ENCODE results near the gene REC8.
A peak's percentile ranks its signal among the peaks of the same experiment; 100 is the strongest.

REC8 gene

DNA sequence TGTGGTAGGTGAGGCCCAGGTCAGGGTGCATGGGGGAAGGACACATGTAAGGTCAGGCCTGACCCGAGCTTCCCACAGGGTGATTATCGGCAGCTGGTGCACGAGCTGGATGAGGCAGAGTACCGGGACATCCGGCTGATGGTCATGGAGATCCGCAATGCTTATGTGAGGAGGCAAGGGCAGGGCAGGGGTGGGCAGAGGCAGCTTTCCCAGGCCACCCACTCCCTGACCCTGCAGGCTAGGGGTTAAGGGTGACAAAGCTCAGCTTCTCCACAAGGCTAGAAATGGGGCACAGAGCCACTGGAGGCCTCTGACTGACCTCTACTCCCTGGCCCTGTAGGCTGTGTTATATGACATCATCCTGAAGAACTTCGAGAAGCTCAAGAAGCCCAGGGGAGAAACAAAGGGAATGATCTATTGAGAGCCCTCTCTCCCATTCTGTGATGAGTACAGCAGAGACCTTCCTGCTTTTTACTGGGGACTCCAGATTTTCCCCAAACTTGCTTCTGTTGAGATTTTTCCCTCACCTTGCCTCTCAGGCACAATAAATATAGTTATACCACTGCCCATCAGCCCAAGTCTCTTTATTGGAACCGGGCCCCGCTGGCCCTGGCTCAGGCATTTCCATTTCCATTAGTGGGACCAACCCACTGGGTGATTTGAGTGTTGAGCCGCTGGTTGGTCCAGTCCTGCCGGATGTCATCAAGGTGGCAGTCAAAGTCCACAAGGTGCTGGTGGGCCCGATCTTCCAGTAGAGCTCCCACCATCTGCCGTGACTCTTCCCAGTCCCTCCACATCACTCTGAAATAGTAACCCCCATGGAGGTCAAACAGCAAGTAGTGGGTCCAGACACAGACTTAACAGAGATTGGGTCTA, 33.2 kb upstream of the REC8 start:
- DNase-seq, result no peak

DNA sequence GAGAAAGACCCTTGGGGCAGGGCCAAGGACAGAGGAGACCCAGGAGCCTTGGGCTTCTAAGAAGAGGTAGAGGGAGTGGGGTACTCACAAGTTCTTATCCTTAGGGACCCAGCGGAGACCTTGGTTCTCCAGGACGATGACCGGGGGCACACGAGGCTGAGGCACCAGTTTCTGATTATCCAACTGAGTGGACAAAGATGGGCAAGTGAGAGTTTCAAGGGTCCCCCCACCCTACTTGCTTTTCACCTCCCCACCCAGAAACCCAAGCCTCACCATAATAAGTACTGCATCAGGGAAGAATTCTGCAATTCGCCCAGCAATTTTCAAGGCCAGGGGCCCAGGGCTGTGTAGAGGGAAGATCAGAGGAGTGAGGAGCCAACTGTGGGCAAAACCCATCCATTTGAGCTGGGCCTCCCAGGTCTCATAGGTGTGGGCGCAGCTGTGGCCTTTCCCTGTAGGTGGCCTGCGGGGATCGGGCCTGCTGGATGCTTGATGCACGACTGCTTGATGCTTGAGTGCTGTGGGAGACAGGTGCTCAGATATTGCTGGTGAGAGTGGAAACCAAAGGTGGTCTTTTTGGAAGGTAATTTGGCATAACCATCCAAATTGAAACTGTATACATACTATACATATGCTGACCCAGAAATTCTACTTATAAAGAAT, 32.5 kb upstream of the REC8 start:
- no peak for DNase-seq

DNA sequence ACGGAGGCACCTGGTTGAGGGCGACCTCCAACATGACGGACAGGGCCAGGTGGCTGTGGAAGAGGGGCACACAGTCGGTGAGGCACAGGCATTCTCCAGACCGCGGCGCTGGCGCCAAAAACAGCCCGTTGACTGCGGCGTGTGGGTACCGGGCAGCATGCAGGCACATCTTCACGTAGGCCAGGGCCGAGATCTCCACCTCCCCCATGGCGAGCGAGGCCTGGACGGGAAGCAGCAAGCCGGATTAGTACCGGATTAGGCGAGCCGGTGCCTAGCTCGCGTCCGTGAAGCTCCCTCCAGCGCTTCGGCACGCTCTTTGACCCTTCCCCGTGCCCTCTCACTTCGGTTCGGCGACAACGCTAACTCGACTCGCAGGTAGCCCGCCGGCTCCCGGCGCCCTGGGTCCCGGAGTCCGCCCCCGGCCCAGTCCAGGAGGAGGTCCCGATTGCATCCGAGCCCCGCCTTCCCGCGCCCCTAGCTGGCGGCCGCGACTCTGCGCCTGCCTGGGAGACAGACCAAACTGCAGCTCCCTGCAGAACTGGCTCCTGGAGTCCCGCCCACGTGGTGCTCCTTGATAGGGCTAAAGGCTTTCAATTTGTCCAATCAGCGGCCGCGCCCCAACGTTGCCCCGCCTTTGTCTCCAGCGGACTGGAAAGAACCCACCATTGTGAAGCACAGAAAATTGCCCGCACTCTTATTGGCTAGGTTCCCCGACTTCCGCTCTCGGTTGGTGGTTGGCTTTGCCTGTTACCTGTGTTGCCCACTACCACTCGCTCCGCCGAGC, 30.6 kb upstream of the REC8 start, which contains the start of gene EMC9:
TSS of gene EMC9 (minus strand) at position 495 of the 784 bp plus-strand sequence. CDS start at position 208, 287 bp downstream.
- DNase-seq, result peak; percentile 100

DNA sequence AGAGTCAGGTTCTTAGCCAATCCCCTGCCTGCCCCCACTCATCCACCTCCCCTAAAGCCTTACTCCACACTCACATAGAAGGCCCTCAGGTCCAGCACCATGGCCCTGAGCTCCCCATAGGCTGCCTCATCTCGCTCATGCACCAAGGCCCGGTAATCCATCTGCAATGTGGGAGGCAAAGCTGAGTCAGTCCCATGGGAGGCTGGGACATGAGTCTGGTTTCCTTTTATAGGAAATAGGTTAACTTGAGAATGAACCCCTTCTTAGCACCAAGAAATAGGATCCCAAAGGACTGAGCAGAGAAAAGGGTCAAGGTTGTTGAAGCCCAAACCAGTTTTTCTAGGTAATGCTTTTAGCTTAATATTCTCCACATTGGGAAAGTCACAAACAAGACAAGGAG, 28.4 kb upstream of the REC8 start:
- DNase-seq, result no peak

DNA sequence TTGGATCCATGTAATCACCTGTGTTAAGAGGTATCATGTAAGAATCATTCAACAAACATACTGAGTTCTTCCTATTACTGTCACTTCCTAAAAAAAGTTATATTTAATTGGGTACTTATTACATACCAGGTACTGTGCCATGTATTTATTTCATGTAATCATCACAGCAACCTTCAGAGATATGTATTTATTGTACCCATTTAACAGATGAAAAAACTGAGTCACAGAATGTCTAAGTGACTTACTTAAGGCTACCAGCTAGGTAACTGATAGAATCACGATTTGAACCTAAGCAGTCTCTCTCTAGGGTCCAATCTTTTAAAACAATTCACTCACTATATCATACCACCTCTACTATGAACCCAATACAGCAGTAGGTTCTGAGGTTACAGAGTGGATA, 27.4 kb upstream of the REC8 start:
- DNase-seq, result no peak

DNA sequence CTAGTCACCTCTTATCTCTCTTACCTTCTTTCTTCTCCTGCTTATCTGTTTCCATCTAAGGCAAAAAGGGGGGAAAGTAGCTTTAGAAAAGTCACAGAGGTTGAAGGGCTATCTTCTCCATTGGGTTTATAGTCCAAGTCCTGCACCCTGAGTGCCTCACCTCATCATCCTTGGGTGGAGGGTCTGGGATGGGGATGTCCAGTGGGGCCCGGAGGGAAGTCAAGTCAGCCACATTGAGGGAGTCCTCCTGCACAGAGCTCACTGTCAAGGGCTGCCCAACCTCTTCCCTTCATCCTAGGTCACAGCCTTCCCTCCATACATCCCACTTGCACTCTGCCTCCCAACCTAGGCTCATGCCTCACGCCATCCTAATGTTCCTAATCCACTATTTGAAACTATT, 26.7 kb upstream of the REC8 start:
- DNase-seq, result no peak

DNA sequence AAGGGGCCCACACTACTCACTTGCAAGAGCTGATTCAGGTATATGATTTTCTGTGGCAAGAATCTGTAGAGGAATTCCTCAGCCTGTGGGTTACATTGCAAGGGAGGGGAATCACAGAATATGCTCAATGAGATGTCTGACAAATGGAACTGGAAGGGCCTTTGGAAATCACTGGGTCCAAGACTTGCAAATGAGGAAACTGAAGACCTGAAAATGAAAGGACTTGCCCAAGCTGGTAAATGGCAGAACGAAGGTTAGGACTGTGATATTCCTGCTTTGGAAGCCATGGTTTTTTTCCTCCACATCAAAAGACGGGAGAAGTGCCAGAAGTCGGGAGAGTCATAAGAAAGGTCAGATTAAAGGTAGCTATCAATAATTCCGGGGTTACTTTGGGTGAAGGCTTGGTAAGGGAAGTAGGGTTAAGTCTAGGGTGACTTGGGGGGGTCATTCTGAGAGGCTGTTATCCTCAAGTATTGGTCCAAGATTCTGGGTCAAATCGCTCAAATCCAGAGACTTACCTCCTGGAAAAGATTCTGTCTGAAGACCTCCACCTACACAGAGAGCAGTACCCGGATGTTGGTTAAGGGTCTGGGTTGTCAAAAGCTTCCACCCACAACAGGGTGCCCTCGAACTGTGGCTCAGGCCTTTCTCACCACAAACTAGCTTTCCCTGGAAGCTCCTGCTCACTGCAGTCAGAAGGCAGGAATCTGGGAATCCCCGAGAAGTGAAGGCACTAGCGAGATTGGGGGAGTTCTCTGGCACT, 26.0 kb upstream of the REC8 start:
- no peak for DNase-seq

DNA sequence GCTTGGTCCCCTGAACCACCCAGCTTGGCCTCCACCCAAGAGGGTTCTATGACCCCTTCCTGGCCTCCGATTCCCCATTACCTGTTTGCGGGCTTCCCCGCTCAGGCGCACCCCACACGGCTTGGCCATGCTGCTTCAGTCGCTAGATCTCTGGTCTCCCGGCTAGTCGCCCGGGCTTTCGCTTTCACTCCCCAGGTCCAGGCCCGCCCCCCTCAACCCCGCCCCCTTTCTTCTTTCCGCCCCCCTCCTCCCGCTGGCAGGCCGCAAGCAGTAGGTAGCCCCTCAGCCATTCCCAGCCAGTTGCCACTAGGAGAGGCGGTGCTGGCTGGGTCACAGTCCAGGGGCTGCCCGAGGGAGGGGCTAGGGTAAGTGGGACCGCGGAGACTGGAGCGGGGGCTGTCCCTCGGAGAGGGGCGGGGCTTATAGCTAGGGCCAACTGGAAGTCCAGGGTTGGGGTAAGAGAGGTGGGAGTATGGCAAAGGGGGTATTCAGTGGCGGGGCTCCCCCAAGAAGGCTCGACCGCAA, 25.4 kb upstream of the REC8 start, which contains the start of gene PSME2:
TSS of gene PSME2 (minus strand) at position 158 of the 525 bp plus-strand sequence. CDS start at position 129, 29 bp downstream.
- peak; percentile 98 for DNase-seq

DNA sequence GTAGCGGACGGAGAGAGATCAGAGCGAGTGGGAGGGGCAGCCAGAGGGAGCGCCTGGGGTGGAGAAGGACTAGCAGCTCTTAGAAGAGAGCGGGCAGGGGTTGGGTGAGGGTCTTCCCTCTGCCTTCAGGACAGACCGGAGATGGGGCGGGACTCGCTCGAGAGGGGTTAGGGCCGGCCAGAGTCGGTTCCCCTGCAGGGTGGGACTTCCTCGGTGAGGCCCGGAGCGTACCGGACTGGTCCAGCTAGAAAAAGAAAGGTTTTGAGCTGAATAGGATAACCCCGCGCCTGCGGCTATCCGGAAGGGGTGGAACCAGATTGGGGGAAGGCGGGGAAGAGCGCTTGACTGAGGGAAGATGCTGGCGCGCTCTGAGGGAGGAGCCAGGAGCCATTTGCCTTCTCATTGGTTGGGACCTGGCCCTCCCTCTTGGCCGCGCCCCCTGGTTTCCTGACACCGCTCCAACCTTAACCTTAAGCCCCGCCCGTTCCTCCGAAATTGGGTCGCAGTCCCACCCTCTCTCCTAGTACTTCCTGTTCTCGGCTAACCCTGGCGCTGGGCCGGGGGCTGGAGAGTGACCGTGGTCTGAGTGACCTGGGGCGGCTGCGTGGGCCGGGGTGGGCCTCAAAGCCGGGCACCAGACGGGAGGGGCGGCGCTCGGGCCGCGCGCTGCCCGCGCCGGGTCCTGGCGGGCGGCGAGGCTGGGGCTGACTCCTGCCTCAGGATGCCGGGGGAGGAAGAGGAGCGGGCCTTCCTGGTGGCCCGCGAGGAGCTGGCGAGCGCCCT, 24.7 kb upstream of the REC8 start, which contains the start of gene RNF31:
TSS of gene RNF31 (plus strand) at position 521 of the 783 bp plus-strand sequence. CDS start at position 722, 201 bp downstream.
- DNase-seq, result peak; percentile 99

DNA sequence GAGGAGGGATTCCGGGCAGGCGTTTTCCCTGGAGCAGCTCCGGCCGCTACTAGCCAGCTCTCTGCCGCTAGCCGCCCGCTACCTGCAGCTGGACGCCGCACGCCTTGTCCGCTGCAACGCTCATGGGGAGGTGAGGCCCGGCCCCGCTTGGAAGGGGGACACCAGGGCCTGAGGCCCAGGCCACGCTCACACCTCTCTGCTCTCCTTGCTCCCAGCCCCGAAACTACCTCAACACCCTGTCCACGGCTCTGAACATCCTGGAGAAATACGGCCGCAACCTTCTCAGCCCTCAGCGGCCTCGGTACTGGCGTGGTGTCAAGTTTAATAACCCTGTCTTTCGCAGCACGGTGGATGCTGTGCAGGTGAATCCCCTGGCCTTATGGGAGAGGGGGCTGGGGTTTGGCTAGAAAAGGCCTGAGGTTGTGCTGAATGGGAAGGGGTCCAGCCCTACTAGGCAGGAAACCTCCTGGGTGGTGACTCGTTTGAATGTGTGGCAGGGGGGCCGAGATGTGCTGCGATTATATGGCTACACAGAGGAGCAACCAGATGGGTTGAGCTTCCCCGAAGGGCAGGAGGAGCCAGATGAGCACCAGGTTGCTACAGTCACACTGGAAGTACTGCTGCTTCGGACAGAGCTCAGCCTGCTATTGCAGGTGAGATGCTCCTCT, 24.0 kb upstream of the REC8 start:
- DNase-seq, result no peak

DNA sequence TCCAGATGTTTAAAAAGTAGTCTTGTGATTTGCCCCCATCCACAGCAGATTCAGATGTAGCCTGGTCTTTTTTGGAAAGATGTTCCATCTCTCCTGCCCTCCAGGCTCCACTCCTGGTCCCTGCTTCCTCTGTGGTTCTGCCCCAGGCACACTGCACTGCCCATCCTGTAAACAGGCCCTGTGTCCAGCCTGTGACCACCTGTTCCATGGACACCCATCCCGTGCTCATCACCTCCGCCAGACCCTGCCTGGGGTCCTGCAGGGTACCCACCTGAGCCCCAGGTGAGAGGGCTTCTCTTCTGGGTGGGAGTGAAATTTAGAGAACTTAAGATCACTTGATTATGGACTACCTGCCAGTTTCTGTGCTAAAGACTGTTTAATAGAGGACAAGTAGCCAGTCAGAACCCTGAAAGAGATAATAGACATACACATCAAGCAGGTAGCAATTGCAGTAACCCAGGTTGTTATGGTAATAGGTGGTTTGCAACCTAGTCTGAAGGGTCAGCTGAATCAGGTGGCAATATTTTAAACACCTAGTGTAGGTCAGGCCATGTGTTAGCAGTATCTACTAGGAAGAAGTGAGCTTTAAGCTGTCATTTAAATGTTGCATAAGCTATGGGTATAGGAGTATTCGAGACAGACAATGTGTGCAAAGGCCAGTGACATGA, 22.4 kb upstream of the REC8 start:
- DNase-seq, result no peak

DNA sequence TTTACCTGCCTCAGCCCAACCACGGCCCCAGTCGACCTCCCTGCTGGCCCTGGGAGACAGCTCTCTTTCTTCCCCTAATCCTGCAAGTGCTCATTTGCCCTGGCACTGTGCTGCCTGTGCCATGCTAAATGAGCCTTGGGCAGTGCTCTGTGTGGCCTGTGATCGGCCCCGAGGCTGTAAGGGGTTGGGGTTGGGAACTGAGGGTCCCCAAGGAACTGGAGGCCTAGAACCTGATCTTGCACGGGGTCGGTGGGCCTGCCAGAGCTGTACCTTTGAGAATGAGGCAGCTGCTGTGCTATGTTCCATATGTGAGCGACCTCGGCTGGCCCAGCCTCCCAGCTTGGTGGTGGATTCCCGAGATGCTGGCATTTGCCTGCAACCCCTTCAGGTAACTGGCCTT, 21.8 kb upstream of the REC8 start:
- no peak for DNase-seq

DNA sequence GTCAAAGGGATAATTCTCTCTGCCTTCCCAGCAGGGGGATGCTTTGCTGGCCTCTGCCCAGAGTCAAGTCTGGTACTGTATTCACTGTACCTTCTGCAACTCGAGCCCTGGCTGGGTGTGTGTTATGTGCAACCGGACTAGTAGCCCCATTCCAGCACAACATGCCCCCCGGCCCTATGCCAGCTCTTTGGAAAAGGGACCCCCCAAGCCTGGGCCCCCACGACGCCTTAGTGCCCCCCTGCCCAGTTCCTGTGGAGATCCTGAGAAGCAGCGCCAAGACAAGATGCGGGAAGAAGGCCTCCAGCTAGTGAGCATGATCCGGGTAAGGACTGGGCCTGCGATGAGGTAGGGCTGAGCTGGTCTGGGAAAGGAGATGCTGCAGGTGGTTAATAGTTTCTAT, 21.3 kb upstream of the REC8 start:
- DNase-seq, result no peak

DNA sequence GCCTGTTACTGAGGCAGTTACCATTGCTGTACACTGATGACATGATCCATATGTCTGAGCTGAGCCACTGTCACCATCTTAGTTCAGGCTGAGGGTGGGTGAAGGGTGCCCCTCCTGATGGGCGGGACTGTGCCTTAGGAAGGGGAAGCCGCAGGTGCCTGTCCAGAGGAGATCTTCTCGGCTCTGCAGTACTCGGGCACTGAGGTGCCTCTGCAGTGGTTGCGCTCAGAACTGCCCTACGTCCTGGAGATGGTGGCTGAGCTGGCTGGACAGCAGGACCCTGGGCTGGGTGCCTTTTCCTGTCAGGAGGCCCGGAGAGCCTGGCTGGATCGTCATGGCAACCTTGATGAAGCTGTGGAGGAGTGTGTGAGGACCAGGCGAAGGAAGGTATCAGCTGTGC, 20.9 kb upstream of the REC8 start:
- no peak for DNase-seq

DNA sequence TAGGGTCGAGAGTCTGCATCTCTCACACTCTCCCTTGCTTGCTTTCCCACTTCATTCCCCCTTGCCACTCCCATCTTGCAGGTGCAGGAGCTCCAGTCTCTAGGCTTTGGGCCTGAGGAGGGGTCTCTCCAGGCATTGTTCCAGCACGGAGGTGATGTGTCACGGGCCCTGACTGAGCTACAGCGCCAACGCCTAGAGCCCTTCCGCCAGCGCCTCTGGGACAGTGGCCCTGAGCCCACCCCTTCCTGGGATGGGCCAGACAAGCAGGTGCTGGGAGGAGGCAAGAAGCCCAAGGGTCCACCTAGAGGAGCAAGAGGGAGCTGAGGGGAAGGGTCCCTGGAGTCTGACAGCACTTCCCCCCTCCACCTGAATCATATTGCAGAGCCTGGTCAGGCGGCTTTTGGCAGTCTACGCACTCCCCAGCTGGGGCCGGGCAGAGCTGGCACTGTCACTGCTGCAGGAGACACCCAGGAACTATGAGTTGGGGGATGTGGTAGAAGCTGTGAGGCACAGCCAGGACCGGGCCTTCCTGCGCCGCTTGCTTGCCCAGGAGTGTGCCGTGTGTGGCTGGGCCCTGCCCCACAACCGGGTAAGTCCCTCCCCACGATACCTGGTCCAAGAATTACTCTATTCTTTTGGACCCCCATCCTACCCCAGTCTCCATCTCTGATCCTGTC, 20.3 kb upstream of the REC8 start:
- no peak for DNase-seq

DNA sequence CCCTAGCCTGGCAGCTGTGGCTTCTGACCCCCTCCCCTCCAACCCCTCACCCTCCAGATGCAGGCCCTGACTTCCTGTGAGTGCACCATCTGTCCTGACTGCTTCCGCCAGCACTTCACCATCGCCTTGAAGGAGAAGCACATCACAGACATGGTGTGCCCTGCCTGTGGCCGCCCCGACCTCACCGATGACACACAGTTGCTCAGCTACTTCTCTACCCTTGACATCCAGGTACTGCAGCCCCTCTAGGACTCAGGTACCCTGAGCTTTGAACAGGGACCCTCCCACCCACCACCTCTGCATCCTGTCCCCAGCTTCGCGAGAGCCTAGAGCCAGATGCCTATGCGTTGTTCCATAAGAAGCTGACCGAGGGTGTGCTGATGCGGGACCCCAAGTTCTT, 16.8 kb upstream of the REC8 start:
- no peak for DNase-seq

DNA sequence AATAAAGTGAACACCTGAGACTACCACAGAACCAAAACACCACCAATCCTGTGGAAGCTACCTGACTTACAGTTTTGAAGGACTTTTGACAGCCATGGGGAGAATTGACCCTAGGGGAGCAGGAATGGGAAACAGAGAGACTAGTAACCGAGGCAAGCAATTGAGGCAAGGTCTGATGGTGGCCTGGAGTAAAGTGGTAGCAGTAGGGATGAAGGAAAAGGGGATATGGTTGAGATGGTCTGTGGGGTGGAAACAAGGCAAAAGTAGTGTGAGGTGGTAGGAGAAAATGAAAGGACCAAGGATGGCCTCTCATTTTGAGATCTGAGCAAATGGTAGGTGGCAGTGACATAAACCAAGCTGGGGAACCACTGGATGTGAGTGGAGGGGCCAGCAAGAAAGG, 15.0 kb upstream of the REC8 start:
- DNase-seq, result no peak

DNA sequence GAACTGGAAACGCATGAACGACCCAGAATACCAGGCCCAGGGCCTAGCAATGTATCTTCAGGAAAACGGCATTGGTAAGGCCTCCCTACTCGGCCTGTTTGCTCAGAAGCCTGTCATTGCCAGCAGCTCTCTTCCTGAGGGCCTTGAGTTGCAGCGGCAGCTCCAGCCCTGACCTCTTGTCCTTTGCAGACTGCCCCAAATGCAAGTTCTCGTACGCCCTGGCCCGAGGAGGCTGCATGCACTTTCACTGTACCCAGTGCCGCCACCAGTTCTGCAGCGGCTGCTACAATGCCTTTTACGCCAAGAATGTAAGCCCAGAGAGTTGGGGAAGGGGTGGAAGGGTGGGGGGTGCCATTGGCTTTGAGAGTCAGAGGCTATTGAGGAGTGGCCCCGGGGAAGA, 14.5 kb upstream of the REC8 start:
- DNase-seq, result no peak

DNA sequence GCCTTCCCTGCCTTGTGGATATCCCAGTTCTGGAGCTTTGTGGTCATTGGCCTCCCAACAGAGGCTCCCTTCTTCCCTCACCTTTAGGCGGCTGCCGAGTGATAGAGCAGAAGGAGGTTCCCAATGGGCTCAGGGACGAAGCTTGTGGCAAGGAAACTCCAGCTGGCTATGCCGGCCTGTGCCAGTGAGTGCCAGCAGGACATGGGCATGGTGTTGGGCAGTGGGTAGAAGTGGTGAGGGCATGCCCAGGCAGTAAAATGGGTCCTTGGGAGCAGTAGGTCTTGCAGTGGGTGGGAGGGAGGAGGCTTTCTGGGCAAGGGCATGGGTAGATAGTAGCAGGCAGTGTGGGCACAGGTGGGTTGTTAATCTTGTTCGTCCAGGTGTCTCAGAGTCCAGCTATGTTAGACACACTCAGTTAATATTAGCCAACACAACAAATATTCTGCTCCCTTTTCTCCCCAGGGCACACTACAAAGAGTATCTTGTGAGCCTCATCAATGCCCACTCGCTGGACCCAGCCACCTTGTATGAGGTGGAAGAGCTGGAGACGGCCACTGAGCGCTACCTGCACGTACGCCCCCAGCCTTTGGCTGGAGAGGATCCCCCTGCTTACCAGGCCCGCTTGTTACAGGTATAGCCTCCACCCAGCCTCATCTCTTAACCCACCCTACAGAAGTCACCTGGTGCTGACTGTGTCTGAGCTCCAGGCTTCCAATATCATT, 11.9 kb upstream of the REC8 start:
- no peak for DNase-seq
